ENCODE measurements around the gene DRD3. TPM values are rescaled to one million over a fixed set of nuclear protein-coding genes. Genes with fewer than 3 reads are reported as not detected.

DRD3 gene
- total RNA-seq, 1 experiment from 2014 or later = 0.17 TPM

- no peak overlapping the region for H3K4me3 Mint-ChIP-seq
- no peaks in the 10 kb centered on the region for H3K9me3 Mint-ChIP-seq
- no peaks in the 10 kb centered on the region for H3K36me3 Mint-ChIP-seq
- peaks cover 35% of the 10 kb centered on the region for H3K4me1 Mint-ChIP-seq
- no peak overlapping the region for H3K27ac Mint-ChIP-seq
- ChIA-PET POLR2A (no interaction called here), CTCF (no interaction called here)
- no peaks in the 10 kb centered on the region for H3K27me3 Mint-ChIP-seq (ENCODE audit: low read depth)
- TF ChIP-seq SMAD4 (CRISPR knock-in tag; IDR thresholded peaks at IDR 0.05) = no peak
- TF ChIP-seq, protein P1, sequence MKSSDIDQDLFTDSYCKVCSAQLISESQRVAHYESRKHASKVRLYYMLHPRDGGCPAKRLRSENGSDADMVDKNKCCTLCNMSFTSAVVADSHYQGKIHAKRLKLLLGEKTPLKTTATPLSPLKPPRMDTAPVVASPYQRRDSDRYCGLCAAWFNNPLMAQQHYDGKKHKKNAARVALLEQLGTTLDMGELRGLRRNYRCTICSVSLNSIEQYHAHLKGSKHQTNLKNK (CRISPR knock-in tag; IDR thresholded peaks at IDR 0.05) = no peak
- no peak for TF ChIP-seq ATF1 (CRISPR knock-in tag; IDR thresholded peaks at IDR 0.05)
- no peak for TF ChIP-seq MAX (CRISPR knock-in tag; IDR thresholded peaks at IDR 0.05)
- TF ChIP-seq PREB (CRISPR knock-in tag; IDR thresholded peaks at IDR 0.05; ENCODE audit: borderline replicate concordance) = no peak
- no peak for TF ChIP-seq CBFB (CRISPR knock-in tag; IDR thresholded peaks at IDR 0.05; ENCODE audit: low read depth)
- TF ChIP-seq NR1H2 (CRISPR knock-in tag; IDR thresholded peaks at IDR 0.05) = no peak
- TF ChIP-seq ZNF219 (CRISPR knock-in tag; IDR thresholded peaks at IDR 0.05; ENCODE audit: borderline replicate concordance) = no peak
- DNase-seq (ENCODE audit: low spot score) (no peak), ATAC-seq (no peak)
Observed at GRCh38 chr3:114108137-114108536, 70.7 kb downstream of the DRD3 start.

GRCh38 chr3:114104414-114104813 lies 74.4 kb downstream of the DRD3 start:
- Mint-ChIP-seq H3K9me3 (no peaks in the 10 kb centered on the region), H3K27me3 (ENCODE audit: low read depth) (no peaks in the 10 kb centered on the region), H3K36me3 (no peaks in the 10 kb centered on the region), H3K4me1 (peaks cover 15% of the 10 kb centered on the region), H3K27ac (no peak overlapping the region), H3K4me3 (no peak overlapping the region)
- no peak for TF ChIP-seq NR2C2 (CRISPR knock-in tag; IDR thresholded peaks at IDR 0.05)
- TF ChIP-seq, protein P2, sequence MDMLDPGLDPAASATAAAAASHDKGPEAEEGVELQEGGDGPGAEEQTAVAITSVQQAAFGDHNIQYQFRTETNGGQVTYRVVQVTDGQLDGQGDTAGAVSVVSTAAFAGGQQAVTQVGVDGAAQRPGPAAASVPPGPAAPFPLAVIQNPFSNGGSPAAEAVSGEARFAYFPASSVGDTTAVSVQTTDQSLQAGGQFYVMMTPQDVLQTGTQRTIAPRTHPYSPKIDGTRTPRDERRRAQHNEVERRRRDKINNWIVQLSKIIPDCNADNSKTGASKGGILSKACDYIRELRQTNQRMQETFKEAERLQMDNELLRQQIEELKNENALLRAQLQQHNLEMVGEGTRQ (CRISPR knock-in tag; IDR thresholded peaks at IDR 0.05) = no peak
- TF ChIP-seq, protein P3, sequence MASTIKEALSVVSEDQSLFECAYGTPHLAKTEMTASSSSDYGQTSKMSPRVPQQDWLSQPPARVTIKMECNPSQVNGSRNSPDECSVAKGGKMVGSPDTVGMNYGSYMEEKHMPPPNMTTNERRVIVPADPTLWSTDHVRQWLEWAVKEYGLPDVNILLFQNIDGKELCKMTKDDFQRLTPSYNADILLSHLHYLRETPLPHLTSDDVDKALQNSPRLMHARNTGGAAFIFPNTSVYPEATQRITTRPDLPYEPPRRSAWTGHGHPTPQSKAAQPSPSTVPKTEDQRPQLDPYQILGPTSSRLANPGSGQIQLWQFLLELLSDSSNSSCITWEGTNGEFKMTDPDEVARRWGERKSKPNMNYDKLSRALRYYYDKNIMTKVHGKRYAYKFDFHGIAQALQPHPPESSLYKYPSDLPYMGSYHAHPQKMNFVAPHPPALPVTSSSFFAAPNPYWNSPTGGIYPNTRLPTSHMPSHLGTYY (CRISPR knock-in tag; IDR thresholded peaks at IDR 0.05) = no peak
- TF ChIP-seq, protein P4, sequence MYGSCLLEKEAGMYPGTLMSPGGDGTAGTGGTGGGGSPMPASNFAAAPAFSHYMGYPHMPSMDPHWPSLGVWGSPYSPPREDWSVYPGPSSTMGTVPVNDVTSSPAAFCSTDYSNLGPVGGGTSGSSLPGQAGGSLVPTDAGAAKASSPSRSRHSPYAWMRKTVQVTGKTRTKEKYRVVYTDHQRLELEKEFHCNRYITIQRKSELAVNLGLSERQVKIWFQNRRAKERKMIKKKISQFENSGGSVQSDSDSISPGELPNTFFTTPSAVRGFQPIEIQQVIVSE (CRISPR knock-in tag; IDR thresholded peaks at IDR 0.05; ENCODE audit: borderline replicate concordance) = no peak
- TF ChIP-seq NFE2L1 (CRISPR knock-in tag; IDR thresholded peaks at IDR 0.05) = no peak
- no peak for TF ChIP-seq TP53 (CRISPR knock-in tag; IDR thresholded peaks at IDR 0.05)
- no peak for TF ChIP-seq NR1H2 (CRISPR knock-in tag; IDR thresholded peaks at IDR 0.05)
- TF ChIP-seq, protein P5, sequence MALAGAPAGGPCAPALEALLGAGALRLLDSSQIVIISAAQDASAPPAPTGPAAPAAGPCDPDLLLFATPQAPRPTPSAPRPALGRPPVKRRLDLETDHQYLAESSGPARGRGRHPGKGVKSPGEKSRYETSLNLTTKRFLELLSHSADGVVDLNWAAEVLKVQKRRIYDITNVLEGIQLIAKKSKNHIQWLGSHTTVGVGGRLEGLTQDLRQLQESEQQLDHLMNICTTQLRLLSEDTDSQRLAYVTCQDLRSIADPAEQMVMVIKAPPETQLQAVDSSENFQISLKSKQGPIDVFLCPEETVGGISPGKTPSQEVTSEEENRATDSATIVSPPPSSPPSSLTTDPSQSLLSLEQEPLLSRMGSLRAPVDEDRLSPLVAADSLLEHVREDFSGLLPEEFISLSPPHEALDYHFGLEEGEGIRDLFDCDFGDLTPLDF (CRISPR knock-in tag; IDR thresholded peaks at IDR 0.05) = no peak
- no peak for TF ChIP-seq E2F4 (CRISPR knock-in tag; IDR thresholded peaks at IDR 0.05; ENCODE audit: borderline replicate concordance, low read depth)
- TF ChIP-seq ATF6 (CRISPR knock-in tag; IDR thresholded peaks at IDR 0.05) = no peak
- TF ChIP-seq RORB (CRISPR knock-in tag; IDR thresholded peaks at IDR 0.05) = no peak
- TF ChIP-seq IRF1 (CRISPR knock-in tag; IDR thresholded peaks at IDR 0.05) = no peak
- ChIA-PET POLR2A (no interaction called here), CTCF (interaction anchor here (0.7 kb wide), 1 partner anchor 1770 kb away, joined by 4 read pairs; no protein-coding TSS in a partner anchor)
- DNase-seq (ENCODE audit: low spot score) = no peak
- no peak for ATAC-seq
